ENCODE measurements around the gene H2AZ2. TPM values are rescaled to one million over a fixed set of nuclear protein-coding genes. Genes with fewer than 3 reads are reported as not detected.
A peak's percentile ranks its signal among the peaks of the same experiment; 100 is the strongest.

H2AZ2 gene
- 100 to 1,000 TPM; 207 to 242 (median 215) TPM for total RNA-seq

- Histone ChIP-seq H3K36me3 (no peaks in the 10 kb centered on the region), H3K4me1 (peaks cover 0 to 47% (median 3%) of the 10 kb centered on the region in 3 donors), H3K4me3 (peak within 1 kb of the TSS; percentile 72 to 75), H3K9me3 (no peaks in the 10 kb centered on the region), H3K27ac (peak within 1 kb of the TSS; percentile 92 to 99 (median 95)), H3K27me3 (no peaks in the 10 kb centered on the region)
- TF ChIP-seq POLR2AphosphoS5 (IDR thresholded peaks at IDR 0.05) (peak; percentile 40), EP300 (IDR thresholded peaks at IDR 0.05) (no peak), CTCF (IDR thresholded peaks at IDR 0.05) (peak in 2 of 4 experiments; percentile 19 to 36), POLR2A (IDR thresholded peaks at IDR 0.05) (peak; percentile 95)
- ATAC-seq = peak; percentile 96
- 1% methylated on average over 13 of the region's 70 CpGs; no CpG with 5 or more reads in 1 of the 2 donors for WGBS, 2 donors (ENCODE audit: low coverage in 1 of 2)
Observed at GRCh38 chr7:44847920-44848634, at the start of gene H2AZ2. Gene H2AZ2, minus strand, starts transcription at chr7:44848087. Its CDS starts 116 bp downstream, at chr7:44847971.

- H3K4me3 ChIP-seq = no peak overlapping the region
- no peak for ATAC-seq
- no peaks in the 10 kb centered on the region for H3K27me3 ChIP-seq
- 90 to 100% methylated on average over 1 of the region's 1 CpG for whole genome bisulfite sequencing, 2 donors (ENCODE audit: low coverage in 1 of 2)
- H3K4me1 ChIP-seq = no peaks in the 10 kb centered on the region
- no peaks in the 10 kb centered on the region for H3K9me3 ChIP-seq
- no peaks in the 10 kb centered on the region for H3K36me3 ChIP-seq
- TF ChIP-seq POLR2AphosphoS5 (IDR thresholded peaks at IDR 0.05) = no peak
- no peak for TF ChIP-seq EP300 (IDR thresholded peaks at IDR 0.05)
- no peak for TF ChIP-seq CTCF (IDR thresholded peaks at IDR 0.05)
- TF ChIP-seq POLR2A (IDR thresholded peaks at IDR 0.05) = no peak
- H3K27ac ChIP-seq = no peak overlapping the region
Observed at GRCh38 chr7:44897309-44897708, 49.4 kb upstream of the H2AZ2 start.

GRCh38 chr7:44894888-44895580 lies 47.1 kb upstream of the H2AZ2 start:
- WGBS, 2 donors (ENCODE audit: low coverage in 1 of 2) = 80 to 100% methylated on average over 2 of the region's 4 CpGs

GRCh38 chr7:44893710-44894234 lies 45.9 kb upstream of the H2AZ2 start:
- Histone ChIP-seq H3K4me3 (no peak overlapping the region), H3K9me3 (no peaks in the 10 kb centered on the region), H3K4me1 (no peaks in the 10 kb centered on the region), H3K27me3 (no peaks in the 10 kb centered on the region), H3K27ac (no peak overlapping the region), H3K36me3 (no peaks in the 10 kb centered on the region)
- WGBS, 2 donors (ENCODE audit: low coverage in 1 of 2) = 45% methylated on average over 4 of the region's 8 CpGs; no CpG with 5 or more reads in 1 of the 2 donors
- no peak for ATAC-seq
- TF ChIP-seq CTCF (IDR thresholded peaks at IDR 0.05) (no peak), EP300 (IDR thresholded peaks at IDR 0.05) (no peak), POLR2A (IDR thresholded peaks at IDR 0.05) (no peak), POLR2AphosphoS5 (IDR thresholded peaks at IDR 0.05) (no peak)

More at GRCh38 chr7:44894888-44895580, 47.1 kb upstream of the H2AZ2 start:
- no peak for ATAC-seq
- Histone ChIP-seq H3K4me1 (no peaks in the 10 kb centered on the region), H3K36me3 (no peaks in the 10 kb centered on the region), H3K9me3 (no peaks in the 10 kb centered on the region), H3K27ac (no peak overlapping the region), H3K4me3 (no peak overlapping the region), H3K27me3 (no peaks in the 10 kb centered on the region)
- no peak for TF ChIP-seq EP300 (IDR thresholded peaks at IDR 0.05)
- no peak for TF ChIP-seq POLR2AphosphoS5 (IDR thresholded peaks at IDR 0.05)
- no peak for TF ChIP-seq CTCF (IDR thresholded peaks at IDR 0.05)
- no peak for TF ChIP-seq POLR2A (IDR thresholded peaks at IDR 0.05)

Data from gastroesophageal sphincter (tissue), 4 donors.